ENCODE data around the gene RIC3. TPM values are rescaled to one million over a fixed set of nuclear protein-coding genes. Genes with fewer than 3 reads are reported as not detected.
A peak's percentile ranks its signal among the peaks of the same experiment; 100 is the strongest.

RIC3 gene
- total and polyA plus RNA-seq, 2 donors (not counting 3 experiments of a cell fraction or from before 2014, with no cell fraction given), result not detected

DNA sequence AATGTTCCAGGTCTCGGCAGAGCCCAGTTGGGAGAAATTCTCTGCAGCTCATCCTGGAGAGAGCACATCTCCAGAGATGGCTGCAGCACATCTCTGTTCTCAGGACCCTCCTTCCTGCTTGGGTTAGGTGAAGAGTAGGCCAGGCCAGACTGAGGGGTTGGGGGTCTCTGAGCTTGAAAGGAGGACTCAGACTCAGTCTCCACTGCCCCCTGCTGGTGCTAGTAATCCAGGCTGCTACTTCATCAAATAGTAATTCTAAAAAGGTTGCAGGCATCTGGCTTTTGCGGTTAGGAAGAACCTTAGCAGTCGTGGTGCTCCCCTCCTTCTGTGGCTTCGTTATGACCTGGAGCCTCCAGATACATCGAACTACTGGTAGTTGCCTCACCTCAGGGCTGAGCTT is 78.1 kb downstream of the RIC3 start:
- H3K4me1 ChIP-seq (ENCODE audit: control insufficient read depth, extremely low read depth, insufficient read depth, low read length), result no peaks in the 10 kb centered on the region
- no peak overlapping the region for H3K27ac ChIP-seq (ENCODE audit: insufficient read depth, low read depth, low read length)
- peak; percentile 72 for FAIRE-seq
- no peaks in the 10 kb centered on the region for H3K27me3 ChIP-seq (ENCODE audit: control insufficient read depth in 2 of 2, insufficient read depth in 2 of 2, low read length in 2 of 2)
- intact Hi-C loops (cut with micrococcal nuclease), result loop anchor here (1.0 to 10.0 kb wide), 3 partner anchors 57 to 396 kb away; no protein-coding TSS in a partner anchor
- dilution Hi-C loops (cut with MboI; ENCODE audit: extremely low pct_ligation_motif_present, low sequenced_read_pairs), result no loop called here
- no peaks in the 10 kb centered on the region for H3K36me3 ChIP-seq (ENCODE audit: control insufficient read depth in 2 of 2, extremely low read depth in 1 of 2, insufficient read depth in 2 of 2, low read length in 2 of 2)
- TF ChIP-seq, protein P1, sequence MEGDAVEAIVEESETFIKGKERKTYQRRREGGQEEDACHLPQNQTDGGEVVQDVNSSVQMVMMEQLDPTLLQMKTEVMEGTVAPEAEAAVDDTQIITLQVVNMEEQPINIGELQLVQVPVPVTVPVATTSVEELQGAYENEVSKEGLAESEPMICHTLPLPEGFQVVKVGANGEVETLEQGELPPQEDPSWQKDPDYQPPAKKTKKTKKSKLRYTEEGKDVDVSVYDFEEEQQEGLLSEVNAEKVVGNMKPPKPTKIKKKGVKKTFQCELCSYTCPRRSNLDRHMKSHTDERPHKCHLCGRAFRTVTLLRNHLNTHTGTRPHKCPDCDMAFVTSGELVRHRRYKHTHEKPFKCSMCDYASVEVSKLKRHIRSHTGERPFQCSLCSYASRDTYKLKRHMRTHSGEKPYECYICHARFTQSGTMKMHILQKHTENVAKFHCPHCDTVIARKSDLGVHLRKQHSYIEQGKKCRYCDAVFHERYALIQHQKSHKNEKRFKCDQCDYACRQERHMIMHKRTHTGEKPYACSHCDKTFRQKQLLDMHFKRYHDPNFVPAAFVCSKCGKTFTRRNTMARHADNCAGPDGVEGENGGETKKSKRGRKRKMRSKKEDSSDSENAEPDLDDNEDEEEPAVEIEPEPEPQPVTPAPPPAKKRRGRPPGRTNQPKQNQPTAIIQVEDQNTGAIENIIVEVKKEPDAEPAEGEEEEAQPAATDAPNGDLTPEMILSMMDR (IDR thresholded peaks at IDR 0.05; ENCODE audit: extremely low read depth in 1 of 2, insufficient read depth in 1 of 2, low read depth in 1 of 2, low read length in 2 of 2), result peak; percentile 58 to 70
- no peak for TF ChIP-seq EZH2 (IDR thresholded peaks at IDR 0.05; ENCODE audit: borderline replicate concordance, low read depth, low read length, severe bottlenecking)
- no peaks in the 10 kb centered on the region for H3K9me1 ChIP-seq (replicated peaks; ENCODE audit: control insufficient read depth, extremely low read depth, insufficient read depth, low read length)
- H4K20me1 ChIP-seq (replicated peaks; ENCODE audit: control insufficient read depth, extremely low read depth, insufficient read depth, low read length), result no peaks in the 10 kb centered on the region
- no peak overlapping the region for H3K4me3 ChIP-seq (replicated peaks in 1 of 3; ENCODE audit: insufficient read depth in 1 of 3, low read depth in 1 of 3, low read length in 3 of 3)
- no peak overlapping the region for H3K9ac ChIP-seq (replicated peaks; ENCODE audit: extremely low read depth, insufficient read depth, low read length)
- no peaks in the 10 kb centered on the region for H3K79me2 ChIP-seq (ENCODE audit: control insufficient read depth, insufficient read depth, low read length)
- no peaks in the 10 kb centered on the region for H3K9me3 ChIP-seq (replicated peaks; ENCODE audit: control insufficient read depth, insufficient read depth, low read length)
- H2AFZ ChIP-seq (ENCODE audit: low read depth, low read length), result no peak overlapping the region
- DNase-seq (ENCODE audit: low read depth, low spot score), result peak; percentile 41
- BruUV-seq (replicated peaks), result no TSS peak
- CTCF ChIA-PET, result interaction anchor here (1.0 to 20.3 kb wide), 27 partner anchors 8 to 395 kb away, joined by 3 to 822 read pairs (median 5); partner anchors contain the start of genes EIF3F and TUB
- POLR2A ChIA-PET, result no interaction called here
- H3K4me2 ChIP-seq (ENCODE audit: insufficient read depth, low read length), result no peak overlapping the region

DNA sequence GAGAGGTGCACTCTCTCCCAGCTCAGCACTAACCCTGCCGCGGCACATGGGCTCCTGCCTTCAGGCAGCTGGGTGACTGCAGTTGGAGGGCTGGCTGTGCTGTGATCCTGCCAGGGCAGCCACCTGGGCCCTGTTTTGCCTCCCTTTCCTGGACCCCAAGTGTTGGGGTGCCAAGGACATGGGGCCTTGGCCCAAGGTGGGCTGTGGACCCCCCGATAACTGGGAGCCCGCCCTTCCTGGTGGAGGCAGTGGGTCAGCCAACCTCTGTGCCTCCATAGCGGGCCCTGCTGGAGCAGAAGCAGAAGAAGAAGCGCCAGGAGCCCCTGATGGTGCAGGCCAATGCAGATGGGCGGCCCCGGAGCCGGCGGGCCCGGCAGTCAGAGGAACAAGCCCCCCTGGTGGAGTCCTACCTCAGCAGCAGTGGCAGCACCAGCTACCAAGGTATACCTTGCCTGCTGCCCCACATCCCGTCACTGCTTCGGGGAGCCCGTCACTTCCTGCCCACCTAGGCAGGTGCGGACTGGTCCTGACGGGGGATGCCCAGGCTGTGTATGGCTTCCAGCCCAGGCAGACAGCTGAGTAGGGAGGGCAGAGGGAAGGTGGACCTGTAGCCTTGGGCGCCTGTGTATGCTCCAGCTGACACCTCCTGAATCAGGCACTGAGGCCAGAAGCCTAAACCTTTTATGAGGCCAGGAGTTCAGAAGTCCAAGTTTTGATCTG is 78.9 kb downstream of the RIC3 start:
- Histone ChIP-seq H3K9me3 (replicated peaks; ENCODE audit: control insufficient read depth, insufficient read depth, low read length) (no peaks in the 10 kb centered on the region), H3K9me1 (replicated peaks; ENCODE audit: control insufficient read depth, extremely low read depth, insufficient read depth, low read length) (no peaks in the 10 kb centered on the region), H2AFZ (ENCODE audit: low read depth, low read length) (no peak overlapping the region), H3K4me2 (ENCODE audit: insufficient read depth, low read length) (no peak overlapping the region), H3K27ac (ENCODE audit: insufficient read depth, low read depth, low read length) (no peak overlapping the region), H3K36me3 (ENCODE audit: control insufficient read depth in 2 of 2, extremely low read depth in 1 of 2, insufficient read depth in 2 of 2, low read length in 2 of 2) (no peaks in the 10 kb centered on the region), H3K79me2 (ENCODE audit: control insufficient read depth, insufficient read depth, low read length) (no peaks in the 10 kb centered on the region), H4K20me1 (replicated peaks; ENCODE audit: control insufficient read depth, extremely low read depth, insufficient read depth, low read length) (no peaks in the 10 kb centered on the region), H3K4me3 (replicated peaks in 1 of 3; ENCODE audit: insufficient read depth in 1 of 3, low read depth in 1 of 3, low read length in 3 of 3) (no peak overlapping the region), H3K4me1 (ENCODE audit: control insufficient read depth, extremely low read depth, insufficient read depth, low read length) (no peaks in the 10 kb centered on the region), H3K27me3 (ENCODE audit: control insufficient read depth in 2 of 2, insufficient read depth in 2 of 2, low read length in 2 of 2) (no peaks in the 10 kb centered on the region), H3K9ac (replicated peaks; ENCODE audit: extremely low read depth, insufficient read depth, low read length) (no peak overlapping the region)
- BruUV-seq (replicated peaks), result no TSS peak
- intact Hi-C loops (cut with micrococcal nuclease), result loop anchor here (1.0 to 10.0 kb wide), 3 partner anchors 57 to 395 kb away; no protein-coding TSS in a partner anchor
- FAIRE-seq, result no peak
- TF ChIP-seq JUN (IDR thresholded peaks at IDR 0.05; ENCODE audit: borderline replicate concordance, insufficient read depth, insufficient read length, low read depth) (no peak), POLR2A (IDR thresholded peaks at IDR 0.05; ENCODE audit: low read depth, low read length) (no peak), EZH2 (IDR thresholded peaks at IDR 0.05; ENCODE audit: borderline replicate concordance, low read depth, low read length, severe bottlenecking) (no peak), MYC (IDR thresholded peaks at IDR 0.05; ENCODE audit: low read depth, low read length) (no peak), GATA2 (IDR thresholded peaks at IDR 0.05; ENCODE audit: insufficient read depth, insufficient read length, low read depth, low read length) (no peak), POLR2AphosphoS5 (IDR thresholded peaks at IDR 0.05; ENCODE audit: insufficient read depth, low read depth, low read length) (no peak), FOS (IDR thresholded peaks at IDR 0.05; ENCODE audit: borderline replicate concordance, insufficient read depth, low read length) (no peak)
- TF ChIP-seq, protein P2, sequence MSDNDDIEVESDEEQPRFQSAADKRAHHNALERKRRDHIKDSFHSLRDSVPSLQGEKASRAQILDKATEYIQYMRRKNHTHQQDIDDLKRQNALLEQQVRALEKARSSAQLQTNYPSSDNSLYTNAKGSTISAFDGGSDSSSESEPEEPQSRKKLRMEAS (IDR thresholded peaks at IDR 0.05; ENCODE audit: insufficient read depth, insufficient read length), result no peak
- TF ChIP-seq, protein P1 (IDR thresholded peaks at IDR 0.05; ENCODE audit: extremely low read depth in 1 of 2, insufficient read depth in 1 of 2, low read depth in 1 of 2, low read length in 2 of 2), result no peak
- ChIA-PET POLR2A (no interaction called here), CTCF (interaction anchor here (1.0 to 20.3 kb wide), 24 partner anchors 9 to 207 kb away, joined by 3 to 822 read pairs (median 6); partner anchors contain the start of genes EIF3F and TUB)
- no peak for DNase-seq (ENCODE audit: low read depth, low spot score)
- dilution Hi-C loops (cut with MboI; ENCODE audit: extremely low pct_ligation_motif_present, low sequenced_read_pairs), result no loop called here
